CD14-positive monocyte (primary cell): Measurements from ENCODE around the gene NTM. TPM values are rescaled to one million over a fixed set of nuclear protein-coding genes. Genes with fewer than 3 reads are reported as not detected.

ENCODE experiments used
- DNase-seq, 3 donors: peaks; one replicate each; pipeline ENCODE4 v3.0.0-alpha.2; 2011 to 2022
- H2AFZ ChIP-seq: 2 replicates; pipeline ENCODE4 v1.6.0; 2012; ENCODE audit warnings: mild to moderate bottlenecking, low read depth, low read length, inconsistent platforms; ENCODE audit not compliant: insufficient read depth, poor library complexity, severe bottlenecking
- H3K27ac ChIP-seq, 2 donors: 1 replicate in 1 of 2; 2 replicates in 1 of 2; pipeline ENCODE4 v1.5.1; 2012 to 2013; ENCODE audit warnings: low read length in 2 of 2, control low read depth in 1 of 2, inconsistent platforms in 1 of 2, low read depth in 1 of 2, mild to moderate bottlenecking in 1 of 2
- H3K27me3 ChIP-seq, 2 donors: one replicate each; pipeline versions ENCODE4 v1.6.0 to v1.6.1; 2011 to 2013; ENCODE audit warnings: low read length in 2 of 2; ENCODE audit not compliant: control insufficient read depth in 2 of 2, insufficient read depth in 2 of 2
- H3K36me3 ChIP-seq, 2 donors: replicated peaks in 1 of 2; 1 replicate in 1 of 2; 2 replicates in 1 of 2; pipeline versions ENCODE4 v1.5.1 to v1.6.1; 2012 to 2013; ENCODE audit warnings: low read length in 2 of 2, control low read depth in 1 of 2, inconsistent platforms in 1 of 2, mild to moderate bottlenecking in 1 of 2; ENCODE audit not compliant: insufficient read depth in 2 of 2, control insufficient read depth in 1 of 2
- H3K4me1 ChIP-seq, 2 donors: 1 replicate in 1 of 2; 2 replicates in 1 of 2; pipeline versions ENCODE4 v1.5.1 to v1.6.1; 2012 to 2013; ENCODE audit warnings: low read length in 2 of 2, control low read depth in 1 of 2, inconsistent platforms in 1 of 2, mild to moderate bottlenecking in 1 of 2, moderate library complexity in 1 of 2; ENCODE audit not compliant: insufficient read depth in 2 of 2, control insufficient read depth in 1 of 2
- H3K4me2 ChIP-seq: replicated peaks from 2 replicates; pipeline ENCODE3; 2012; ENCODE audit warnings: low read length, moderate library complexity, mild to moderate bottlenecking; ENCODE audit not compliant: poor library complexity, severe bottlenecking; ENCODE audit errors: extremely low read depth
- H3K4me3 ChIP-seq, 3 experiments: fragments of 200-600 bp in 1 of 3; sonication (generic) in 1 of 3; replicated peaks in 1 of 3; 1 replicate in 2 of 3; 2 replicates in 1 of 3; pipeline ENCODE4 v1.5.1; 2011 to 2013; ENCODE audit warnings: low read length in 3 of 3, mild to moderate bottlenecking in 3 of 3, control low read depth in 2 of 3, low read depth in 2 of 3, inconsistent platforms in 1 of 3, moderate library complexity in 1 of 3
- H3K79me2 ChIP-seq: 2 replicates; pipeline ENCODE4 v1.6.0; 2012; ENCODE audit warnings: mild to moderate bottlenecking, control low read depth, inconsistent platforms, low read length, moderate library complexity; ENCODE audit not compliant: insufficient read depth
- H3K9ac ChIP-seq: 2 replicates; pipeline ENCODE4 v1.6.0; 2017; ENCODE audit warnings: low read length, mild to moderate bottlenecking; ENCODE audit not compliant: insufficient read depth, poor library complexity, severe bottlenecking
- H3K9me3 ChIP-seq, 2 donors: replicated peaks in 1 of 2; 1 replicate in 1 of 2; 2 replicates in 1 of 2; pipeline versions ENCODE4 v1.5.1 to v1.6.1; 2012 to 2013; ENCODE audit warnings: low read length in 2 of 2, control low read depth in 1 of 2; ENCODE audit not compliant: control insufficient read depth in 1 of 2, insufficient read depth in 1 of 2
- H4K20me1 ChIP-seq: 2 replicates; pipeline ENCODE4 v1.6.0; 2012; ENCODE audit warnings: mild to moderate bottlenecking, low read length, control low read depth, moderate library complexity; ENCODE audit not compliant: insufficient read depth
- H3K27ac Mint-ChIP-seq, 7 donors: one replicate each; pipeline ENCODE4 v1.8.0; 2020; ENCODE audit warnings: mild to moderate bottlenecking in 7 of 7, mixed read lengths in 7 of 7, moderate library complexity in 6 of 7, inconsistent platforms in 2 of 7
- H3K27me3 Mint-ChIP-seq, 3 donors: one replicate each; pipeline ENCODE4 v1.8.0; 2021 to 2022; ENCODE audit warnings: low read depth in 3 of 3, mild to moderate bottlenecking in 3 of 3, mixed read lengths in 3 of 3, moderate library complexity in 3 of 3, inconsistent platforms in 1 of 3
- H3K36me3 Mint-ChIP-seq, 2 donors: one replicate each; pipeline ENCODE4 v1.8.0; 2020; ENCODE audit warnings: mixed read lengths in 2 of 2, inconsistent platforms in 1 of 2, mild to moderate bottlenecking in 1 of 2
- H3K4me1 Mint-ChIP-seq: one replicate; pipeline ENCODE4 v1.8.0; 2020; ENCODE audit warnings: mild to moderate bottlenecking, mixed read lengths
- H3K4me3 Mint-ChIP-seq, 2 donors: one replicate each; pipeline ENCODE4 v1.8.0; 2020; ENCODE audit warnings: mild to moderate bottlenecking in 2 of 2, mixed read lengths in 2 of 2, moderate library complexity in 1 of 2
- H3K9me3 Mint-ChIP-seq, 7 donors: one replicate each; pipeline ENCODE4 v1.8.0; 2020 to 2022; ENCODE audit warnings: mixed read lengths in 7 of 7, mild to moderate bottlenecking in 6 of 7, moderate library complexity in 6 of 7, inconsistent platforms in 2 of 7
- CTCF ChIP-seq: fragments of 200-600 bp; IDR thresholded peaks from one replicate; pipeline ENCODE4 v1.8.0; 2022; ENCODE audit warnings: antibody characterized with exemption, mild to moderate bottlenecking
- whole genome bisulfite sequencing: methylation state at CpG from one replicate; pipeline ENCODE4 v1.1.5; 2013; ENCODE audit warnings: missing lambda C conversion rate; ENCODE audit not compliant: insufficient coverage; 5-methylcytosine and 5-hydroxymethylcytosine counted together
- intact Hi-C, 2 donors: fragments of 100-400 bp; cut with micrococcal nuclease; formaldehyde crosslinking; loops; one replicate each; pipeline versions ENCODE4 v1.15.0 to v1.15.1; 2023
- polyA plus RNA-seq, 3 donors: library from polyadenylated mRNA; depleted of rRNA in 1 of 3; unstranded in 2 of 3; stranded (reverse) in 1 of 3; fragments of 300-500 nt in 2 of 3; fragments of >200 nt in 1 of 3; fragmentation: Illumina TruSeq in 2 of 3; gene quantifications; 1 replicate in 2 of 3; 2 replicates in 1 of 3; pipeline ENCODE4 v1.2.3, GENCODE V29; 2012 to 2021

The NTM gene
- polyA plus RNA-seq, 3 donors: not detected

- H3K4me1 Mint-ChIP-seq: peaks cover 5% of the 10 kb centered on the region
- no peaks in the 10 kb centered on the region for H3K36me3 Mint-ChIP-seq
- H3K27ac ChIP-seq: no peak overlapping the region
- H3K79me2 ChIP-seq: no peaks in the 10 kb centered on the region
- H3K36me3 ChIP-seq: no peaks in the 10 kb centered on the region
- H3K27me3 Mint-ChIP-seq: peaks cover 2 to 7% (median 3%) of the 10 kb centered on the region in 3 donors
- H3K4me2 ChIP-seq: no peak overlapping the region
- H3K4me3 Mint-ChIP-seq: no peak overlapping the region
- H3K27me3 ChIP-seq: no peaks in the 10 kb centered on the region
- intact Hi-C loops: loop anchor here in 1 of 2 donors (10.0 kb wide), 1 partner anchor 357 kb away; no protein-coding TSS in a partner anchor
- WGBS: 89% methylated on average over 4 of the region's 4 CpGs
- DNase-seq: no peak
- H3K9me3 Mint-ChIP-seq: peaks cover 0 to 4% (median 0%) of the 10 kb centered on the region in 7 donors
- H3K4me3 ChIP-seq: no peak overlapping the region
- no peaks in the 10 kb centered on the region for H4K20me1 ChIP-seq
- H3K4me1 ChIP-seq: peaks cover 0 to 3% of the 10 kb centered on the region in 2 donors
- no peaks in the 10 kb centered on the region for H3K9me3 ChIP-seq
- no peak overlapping the region for H2AFZ ChIP-seq
- no peak overlapping the region for H3K9ac ChIP-seq
- no peak overlapping the region for H3K27ac Mint-ChIP-seq
- no peak for TF ChIP-seq CTCF
Measured at GRCh38 chr11:131767421-131767820, 397.0 kb downstream of the NTM start.

- no peak for DNase-seq
- H3K27ac Mint-ChIP-seq: no peak overlapping the region
- H3K4me1 ChIP-seq: peaks cover 0 to 3% of the 10 kb centered on the region in 2 donors
- H3K4me1 Mint-ChIP-seq: peaks cover 5% of the 10 kb centered on the region
- H3K9me3 ChIP-seq: no peaks in the 10 kb centered on the region
- H3K36me3 Mint-ChIP-seq: no peaks in the 10 kb centered on the region
- intact Hi-C loops: no loop called here
- no peak overlapping the region for H3K27ac ChIP-seq
- H3K9me3 Mint-ChIP-seq: peaks cover 0 to 4% (median 0%) of the 10 kb centered on the region in 7 donors
- H3K27me3 Mint-ChIP-seq: peaks cover 3 to 6% (median 4%) of the 10 kb centered on the region in 3 donors
- H3K4me2 ChIP-seq: no peak overlapping the region
- no peaks in the 10 kb centered on the region for H3K27me3 ChIP-seq
- no peaks in the 10 kb centered on the region for H3K79me2 ChIP-seq
- H3K4me3 ChIP-seq: no peak overlapping the region
- WGBS: 85% methylated on average over 3 of the region's 5 CpGs
- no peak for TF ChIP-seq CTCF
- no peaks in the 10 kb centered on the region for H3K36me3 ChIP-seq
- no peaks in the 10 kb centered on the region for H4K20me1 ChIP-seq
- no peak overlapping the region for H3K9ac ChIP-seq
- H3K4me3 Mint-ChIP-seq: no peak overlapping the region
- H2AFZ ChIP-seq: no peak overlapping the region
Measured at GRCh38 chr11:131770801-131771200, 400.4 kb downstream of the NTM start.
